Endothelial cell of umbilical vein (primary cell): ENCODE measurements around the gene OPCML.

Experiments used
- CTCF ChIP-seq, 2 donors: IDR thresholded peaks; 1 replicate in 1 of 2; 2 replicates in 1 of 2; pipeline ENCODE4 v1.5.1; 2011; ENCODE audit warnings: low read length in 2 of 2, mild to moderate bottlenecking in 2 of 2, moderate library complexity in 2 of 2, control low read depth in 1 of 2, inconsistent platforms in 1 of 2, low read depth in 1 of 2; ENCODE audit not compliant: insufficient read depth in 1 of 2; ENCODE audit errors: extremely low read depth in 1 of 2
- EZH2 ChIP-seq: IDR thresholded peaks from 2 replicates; pipeline ENCODE4 v1.6.1; 2012; ENCODE audit warnings: borderline replicate concordance, low read depth, mild to moderate bottlenecking, moderate library complexity, low read length, inconsistent platforms; ENCODE audit not compliant: severe bottlenecking
- FOS ChIP-seq: IDR thresholded peaks from 2 replicates; pipeline ENCODE4 v1.6.1; 2011; ENCODE audit warnings: mild to moderate bottlenecking, low read length, moderate library complexity, borderline replicate concordance; ENCODE audit not compliant: insufficient read depth
- GATA2 ChIP-seq: IDR thresholded peaks from 2 replicates; pipeline ENCODE4 v1.7.0; 2011; ENCODE audit warnings: low read depth, mild to moderate bottlenecking, moderate library complexity, mixed read lengths, low read length; ENCODE audit not compliant: insufficient read length, insufficient read depth
- JUN ChIP-seq: IDR thresholded peaks from 2 replicates; pipeline ENCODE4 v1.6.1; 2011; ENCODE audit warnings: borderline replicate concordance, low read depth; ENCODE audit not compliant: insufficient read length, insufficient read depth
- MAX ChIP-seq: IDR thresholded peaks from 2 replicates; pipeline ENCODE4 v1.6.1; 2011; ENCODE audit not compliant: insufficient read depth, insufficient read length
- MYC ChIP-seq: IDR thresholded peaks from one replicate; pipeline ENCODE4 v1.6.1; 2011; ENCODE audit warnings: mild to moderate bottlenecking, low read depth, low read length
- POLR2A ChIP-seq: IDR thresholded peaks from 2 replicates; pipeline ENCODE4 v1.6.1; 2012; ENCODE audit warnings: low read depth, mild to moderate bottlenecking, control low read depth, low read length
- POLR2AphosphoS5 ChIP-seq: IDR thresholded peaks from 2 replicates; pipeline ENCODE4 v1.6.1; 2012; ENCODE audit warnings: low read depth, mild to moderate bottlenecking, control low read depth, low read length, moderate library complexity; ENCODE audit not compliant: insufficient read depth

GRCh38 chr11:132680584-132680983, 851.7 kb downstream of the OPCML start:
- TF ChIP-seq CTCF (IDR thresholded peaks at IDR 0.05; ENCODE audit: extremely low read depth in 1 of 2, insufficient read depth in 1 of 2, low read depth in 1 of 2, low read length in 2 of 2): no peak
- no peak for TF ChIP-seq EZH2
- TF ChIP-seq MYC: no peak
- no peak for TF ChIP-seq POLR2A
- no peak for TF ChIP-seq MAX
- TF ChIP-seq POLR2AphosphoS5: no peak
- TF ChIP-seq JUN: no peak
- no peak for TF ChIP-seq FOS
- TF ChIP-seq GATA2: no peak
